ENCODE results near the gene SAV1.

Gene SAV1

GRCh38 chr14:50605766-50606165, 62.3 kb downstream of the SAV1 start:
- H3K36me3 ChIP-seq (ENCODE audit: control insufficient read depth, insufficient read depth, low read length), result no peaks in the 10 kb centered on the region
- no peak for TF ChIP-seq CTCF (IDR thresholded peaks at IDR 0.05; ENCODE audit: insufficient read depth, low read length, poor library complexity, severe bottlenecking)
- DNase-seq (ENCODE audit: extremely low read depth, insufficient read length), result no peak

GRCh38 chr14:50603565-50603964, 64.5 kb downstream of the SAV1 start:
- H3K36me3 ChIP-seq (ENCODE audit: control insufficient read depth, insufficient read depth, low read length), result no peaks in the 10 kb centered on the region
- no peaks in the 10 kb centered on the region for H3K27me3 ChIP-seq (replicated peaks; ENCODE audit: control insufficient read depth, insufficient read depth, low read length)
- no peak overlapping the region for H3K4me3 ChIP-seq (replicated peaks; ENCODE audit: low read depth, low read length)
- DNase-seq (ENCODE audit: extremely low read depth, insufficient read length), result no peak
- TF ChIP-seq CTCF (IDR thresholded peaks at IDR 0.05; ENCODE audit: insufficient read depth, low read length, poor library complexity, severe bottlenecking), result no peak

More at GRCh38 chr14:50605766-50606165, 62.3 kb downstream of the SAV1 start:
- H3K4me3 ChIP-seq (replicated peaks; ENCODE audit: low read depth, low read length), result no peak overlapping the region
- no peaks in the 10 kb centered on the region for H3K27me3 ChIP-seq (replicated peaks; ENCODE audit: control insufficient read depth, insufficient read depth, low read length)

GRCh38 chr14:50602035-50602434, 66.1 kb downstream of the SAV1 start:
- no peaks in the 10 kb centered on the region for H3K36me3 ChIP-seq (ENCODE audit: control insufficient read depth, insufficient read depth, low read length)
- no peak overlapping the region for H3K4me3 ChIP-seq (replicated peaks; ENCODE audit: low read depth, low read length)
- no peak for DNase-seq (ENCODE audit: extremely low read depth, insufficient read length)
- no peaks in the 10 kb centered on the region for H3K27me3 ChIP-seq (replicated peaks; ENCODE audit: control insufficient read depth, insufficient read depth, low read length)
- TF ChIP-seq CTCF (IDR thresholded peaks at IDR 0.05; ENCODE audit: insufficient read depth, low read length, poor library complexity, severe bottlenecking), result no peak

- no peak for TF ChIP-seq CTCF (IDR thresholded peaks at IDR 0.05; ENCODE audit: insufficient read depth, low read length, poor library complexity, severe bottlenecking)
- H3K27me3 ChIP-seq (replicated peaks; ENCODE audit: control insufficient read depth, insufficient read depth, low read length), result no peaks in the 10 kb centered on the region
- no peak overlapping the region for H3K4me3 ChIP-seq (replicated peaks; ENCODE audit: low read depth, low read length)
- DNase-seq (ENCODE audit: extremely low read depth, insufficient read length), result no peak
- H3K36me3 ChIP-seq (ENCODE audit: control insufficient read depth, insufficient read depth, low read length), result no peaks in the 10 kb centered on the region
Observed at GRCh38 chr14:50601394-50601793, 66.7 kb downstream of the SAV1 start.

GRCh38 chr14:50600849-50601248, 67.3 kb downstream of the SAV1 start:
- no peak for DNase-seq (ENCODE audit: extremely low read depth, insufficient read length)
- TF ChIP-seq CTCF (IDR thresholded peaks at IDR 0.05; ENCODE audit: insufficient read depth, low read length, poor library complexity, severe bottlenecking), result no peak

More at GRCh38 chr14:50600849-50601248, 67.3 kb downstream of the SAV1 start:
- no peaks in the 10 kb centered on the region for H3K36me3 ChIP-seq (ENCODE audit: control insufficient read depth, insufficient read depth, low read length)
- no peak overlapping the region for H3K4me3 ChIP-seq (replicated peaks; ENCODE audit: low read depth, low read length)
- H3K27me3 ChIP-seq (replicated peaks; ENCODE audit: control insufficient read depth, insufficient read depth, low read length), result no peaks in the 10 kb centered on the region

Measured in GM06990 (cell line).